ENCODE results near the gene FAR2. TPM values are rescaled to one million over a fixed set of nuclear protein-coding genes. Genes with fewer than 3 reads are reported as not detected.

Gene FAR2
- total RNA-seq, 1 experiment from 2014 or later: 6.0 TPM

- in situ Hi-C loops (cut with HindIII; ENCODE audit: low pct_unique_long_range_greater_than_20kb, low sequenced_read_pairs): no loop called here
- DNase-seq (ENCODE audit: low read depth, low spot score): no peak
Measured at GRCh38 chr12:29223426-29223825, 74.3 kb downstream of the FAR2 start.

GRCh38 chr12:29223956-29224543 is 75.0 kb downstream of the FAR2 start:
- no peak for DNase-seq (ENCODE audit: low read depth, low spot score)
- in situ Hi-C loops (cut with HindIII; ENCODE audit: low pct_unique_long_range_greater_than_20kb, low sequenced_read_pairs): no loop called here

GRCh38 chr12:29224572-29224971 is 75.5 kb downstream of the FAR2 start:
- DNase-seq (ENCODE audit: low read depth, low spot score): no peak
- in situ Hi-C loops (cut with HindIII; ENCODE audit: low pct_unique_long_range_greater_than_20kb, low sequenced_read_pairs): no loop called here

GRCh38 chr12:29225834-29226233 is 76.8 kb downstream of the FAR2 start:
- DNase-seq (ENCODE audit: low read depth, low spot score): no peak
- in situ Hi-C loops (cut with HindIII; ENCODE audit: low pct_unique_long_range_greater_than_20kb, low sequenced_read_pairs): no loop called here

GRCh38 chr12:29226616-29227015 is 77.5 kb downstream of the FAR2 start:
- DNase-seq (ENCODE audit: low read depth, low spot score): no peak
- in situ Hi-C loops (cut with HindIII; ENCODE audit: low pct_unique_long_range_greater_than_20kb, low sequenced_read_pairs): no loop called here

- no peak for DNase-seq (ENCODE audit: low read depth, low spot score)
- in situ Hi-C loops (cut with HindIII; ENCODE audit: low pct_unique_long_range_greater_than_20kb, low sequenced_read_pairs): no loop called here
Measured at GRCh38 chr12:29228474-29229157, 79.5 kb downstream of the FAR2 start.

- DNase-seq (ENCODE audit: low read depth, low spot score): no peak
- in situ Hi-C loops (cut with HindIII; ENCODE audit: low pct_unique_long_range_greater_than_20kb, low sequenced_read_pairs): no loop called here
Measured at GRCh38 chr12:29229158-29229505, 80.1 kb downstream of the FAR2 start.

GRCh38 chr12:29229937-29230336 is 80.9 kb downstream of the FAR2 start:
- in situ Hi-C loops (cut with HindIII; ENCODE audit: low pct_unique_long_range_greater_than_20kb, low sequenced_read_pairs): no loop called here
- no peak for DNase-seq (ENCODE audit: low read depth, low spot score)

GRCh38 chr12:29230800-29231560 is 81.9 kb downstream of the FAR2 start:
- in situ Hi-C loops (cut with HindIII; ENCODE audit: low pct_unique_long_range_greater_than_20kb, low sequenced_read_pairs): no loop called here
- DNase-seq (ENCODE audit: low read depth, low spot score): no peak

GRCh38 chr12:29232086-29232485 is 83.0 kb downstream of the FAR2 start:
- in situ Hi-C loops (cut with HindIII; ENCODE audit: low pct_unique_long_range_greater_than_20kb, low sequenced_read_pairs): no loop called here
- no peak for DNase-seq (ENCODE audit: low read depth, low spot score)

GRCh38 chr12:29234552-29234951 is 85.5 kb downstream of the FAR2 start:
- in situ Hi-C loops (cut with HindIII; ENCODE audit: low pct_unique_long_range_greater_than_20kb, low sequenced_read_pairs): no loop called here
- no peak for DNase-seq (ENCODE audit: low read depth, low spot score)

- in situ Hi-C loops (cut with HindIII; ENCODE audit: low pct_unique_long_range_greater_than_20kb, low sequenced_read_pairs): no loop called here
- no peak for DNase-seq (ENCODE audit: low read depth, low spot score)
Measured at GRCh38 chr12:29234965-29235626, 86.0 kb downstream of the FAR2 start.

- in situ Hi-C loops (cut with HindIII; ENCODE audit: low pct_unique_long_range_greater_than_20kb, low sequenced_read_pairs): no loop called here
- no peak for DNase-seq (ENCODE audit: low read depth, low spot score)
Measured at GRCh38 chr12:29238822-29239291, 89.8 kb downstream of the FAR2 start.

GRCh38 chr12:29239336-29239735 is 90.3 kb downstream of the FAR2 start:
- in situ Hi-C loops (cut with HindIII; ENCODE audit: low pct_unique_long_range_greater_than_20kb, low sequenced_read_pairs): no loop called here
- no peak for DNase-seq (ENCODE audit: low read depth, low spot score)

- DNase-seq (ENCODE audit: low read depth, low spot score): no peak
- in situ Hi-C loops (cut with HindIII; ENCODE audit: low pct_unique_long_range_greater_than_20kb, low sequenced_read_pairs): no loop called here
Measured at GRCh38 chr12:29240441-29240840, 91.4 kb downstream of the FAR2 start.

GRCh38 chr12:29241821-29242591 is 92.9 kb downstream of the FAR2 start:
- peak; percentile 25 for DNase-seq (ENCODE audit: low read depth, low spot score)
- in situ Hi-C loops (cut with HindIII; ENCODE audit: low pct_unique_long_range_greater_than_20kb, low sequenced_read_pairs): no loop called here

- DNase-seq (ENCODE audit: low read depth, low spot score): no peak
- in situ Hi-C loops (cut with HindIII; ENCODE audit: low pct_unique_long_range_greater_than_20kb, low sequenced_read_pairs): no loop called here
Measured at GRCh38 chr12:29242921-29243431, 93.9 kb downstream of the FAR2 start.

All from SK-MEL-5 (cell line).